22Rv1 (cell line): ENCODE measurements around the gene GATAD2A.

Source experiments
- H3K27ac ChIP-seq: fragments of 450-650 bp; 2 replicates; pipeline ENCODE4 v1.5.1; 2017
- ZFX ChIP-seq: fragments of 450-650 bp; IDR thresholded peaks from 2 replicates; pipeline ENCODE4 v1.6.1; 2017; ENCODE audit warnings: antibody characterized with exemption, borderline replicate concordance
- TF ChIP-seq, protein P1 (sequence below): fragments of 450-650 bp; IDR thresholded peaks from 2 replicates; pipeline ENCODE4 v1.5.1; 2017; ENCODE audit warnings: mild to moderate bottlenecking

The GATAD2A gene

DNA sequence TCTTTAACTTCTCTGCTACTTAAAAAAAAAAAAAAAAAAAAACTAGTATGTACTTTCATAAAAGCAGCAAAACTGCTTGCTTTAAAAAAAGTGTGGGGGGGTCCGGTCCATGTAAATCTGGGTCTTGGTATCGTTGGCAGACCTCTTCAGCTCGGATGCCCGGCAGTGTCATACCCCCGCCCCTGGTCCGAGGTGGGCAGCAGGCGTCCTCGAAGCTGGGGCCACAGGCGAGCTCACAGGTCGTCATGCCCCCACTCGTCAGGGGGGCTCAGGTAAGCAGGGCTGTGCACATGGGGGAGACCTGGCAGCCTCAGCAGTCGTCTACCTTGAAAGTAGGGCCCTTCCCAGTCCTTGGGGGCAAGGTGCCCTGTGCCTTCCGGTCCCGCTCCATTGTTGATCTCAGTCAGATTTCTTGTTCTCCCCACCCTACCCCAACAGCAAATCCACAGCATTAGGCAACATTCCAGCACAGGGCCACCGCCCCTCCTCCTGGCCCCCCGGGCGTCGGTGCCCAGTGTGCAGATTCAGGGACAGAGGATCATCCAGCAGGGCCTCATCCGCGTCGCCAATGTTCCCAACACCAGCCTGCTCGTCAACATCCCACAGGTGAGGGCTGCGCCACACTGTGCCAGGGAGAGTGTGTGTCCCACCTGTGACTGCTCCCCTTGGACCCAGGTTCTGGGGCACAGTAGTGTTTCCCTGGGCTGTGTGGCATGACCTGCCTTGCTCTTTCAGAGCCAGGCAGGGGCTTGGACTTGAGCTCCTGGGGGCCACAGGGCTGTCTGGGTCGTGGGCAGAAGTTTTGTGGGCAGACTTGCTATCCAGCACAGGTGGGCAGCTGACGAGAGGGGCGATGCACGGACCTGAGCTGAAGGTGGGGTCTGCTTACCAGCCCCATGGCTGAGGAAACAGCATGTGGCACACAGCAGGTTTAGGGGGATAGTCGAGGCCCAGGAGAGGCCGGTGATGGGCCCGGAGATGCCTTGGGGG is 90.4 kb downstream of the GATAD2A start:
- H3K27ac ChIP-seq = no peak overlapping the region
- TF ChIP-seq, protein P1, sequence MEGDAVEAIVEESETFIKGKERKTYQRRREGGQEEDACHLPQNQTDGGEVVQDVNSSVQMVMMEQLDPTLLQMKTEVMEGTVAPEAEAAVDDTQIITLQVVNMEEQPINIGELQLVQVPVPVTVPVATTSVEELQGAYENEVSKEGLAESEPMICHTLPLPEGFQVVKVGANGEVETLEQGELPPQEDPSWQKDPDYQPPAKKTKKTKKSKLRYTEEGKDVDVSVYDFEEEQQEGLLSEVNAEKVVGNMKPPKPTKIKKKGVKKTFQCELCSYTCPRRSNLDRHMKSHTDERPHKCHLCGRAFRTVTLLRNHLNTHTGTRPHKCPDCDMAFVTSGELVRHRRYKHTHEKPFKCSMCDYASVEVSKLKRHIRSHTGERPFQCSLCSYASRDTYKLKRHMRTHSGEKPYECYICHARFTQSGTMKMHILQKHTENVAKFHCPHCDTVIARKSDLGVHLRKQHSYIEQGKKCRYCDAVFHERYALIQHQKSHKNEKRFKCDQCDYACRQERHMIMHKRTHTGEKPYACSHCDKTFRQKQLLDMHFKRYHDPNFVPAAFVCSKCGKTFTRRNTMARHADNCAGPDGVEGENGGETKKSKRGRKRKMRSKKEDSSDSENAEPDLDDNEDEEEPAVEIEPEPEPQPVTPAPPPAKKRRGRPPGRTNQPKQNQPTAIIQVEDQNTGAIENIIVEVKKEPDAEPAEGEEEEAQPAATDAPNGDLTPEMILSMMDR = no peak
- no peak for TF ChIP-seq ZFX

DNA sequence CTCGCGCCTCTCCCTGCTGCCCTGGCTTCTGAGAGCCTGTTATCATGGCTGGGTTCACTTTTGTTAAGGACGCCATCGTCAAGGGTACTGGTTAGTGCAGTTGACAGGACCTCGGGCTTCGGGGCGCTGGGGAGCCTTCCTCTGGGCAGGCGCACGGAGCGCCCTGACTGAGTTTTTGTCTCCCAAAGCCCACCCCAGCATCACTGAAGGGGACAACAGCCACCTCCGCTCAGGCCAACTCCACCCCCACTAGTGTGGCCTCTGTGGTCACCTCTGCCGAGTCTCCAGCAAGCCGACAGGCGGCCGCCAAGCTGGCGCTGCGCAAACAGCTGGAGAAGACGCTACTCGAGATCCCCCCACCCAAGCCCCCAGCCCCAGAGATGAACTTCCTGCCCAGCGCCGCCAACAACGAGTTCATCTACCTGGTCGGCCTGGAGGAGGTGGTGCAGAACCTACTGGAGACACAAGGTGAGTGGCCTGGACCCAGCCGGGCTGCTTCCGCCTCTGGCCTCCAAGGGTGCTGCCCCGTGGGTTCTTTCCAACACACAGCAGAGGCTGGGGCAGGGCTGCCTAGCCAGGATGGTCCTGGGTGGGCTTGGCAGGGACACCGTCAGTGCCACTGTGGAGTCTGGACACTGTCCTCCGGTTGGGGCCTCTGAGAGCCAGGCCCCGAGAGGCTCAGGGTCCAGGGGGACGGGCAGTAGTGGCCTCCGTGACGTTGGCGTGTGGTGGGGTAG is 92.9 kb downstream of the GATAD2A start:
- TF ChIP-seq ZFX = no peak
- TF ChIP-seq, protein P1 = no peak
- H3K27ac ChIP-seq = no peak overlapping the region

DNA sequence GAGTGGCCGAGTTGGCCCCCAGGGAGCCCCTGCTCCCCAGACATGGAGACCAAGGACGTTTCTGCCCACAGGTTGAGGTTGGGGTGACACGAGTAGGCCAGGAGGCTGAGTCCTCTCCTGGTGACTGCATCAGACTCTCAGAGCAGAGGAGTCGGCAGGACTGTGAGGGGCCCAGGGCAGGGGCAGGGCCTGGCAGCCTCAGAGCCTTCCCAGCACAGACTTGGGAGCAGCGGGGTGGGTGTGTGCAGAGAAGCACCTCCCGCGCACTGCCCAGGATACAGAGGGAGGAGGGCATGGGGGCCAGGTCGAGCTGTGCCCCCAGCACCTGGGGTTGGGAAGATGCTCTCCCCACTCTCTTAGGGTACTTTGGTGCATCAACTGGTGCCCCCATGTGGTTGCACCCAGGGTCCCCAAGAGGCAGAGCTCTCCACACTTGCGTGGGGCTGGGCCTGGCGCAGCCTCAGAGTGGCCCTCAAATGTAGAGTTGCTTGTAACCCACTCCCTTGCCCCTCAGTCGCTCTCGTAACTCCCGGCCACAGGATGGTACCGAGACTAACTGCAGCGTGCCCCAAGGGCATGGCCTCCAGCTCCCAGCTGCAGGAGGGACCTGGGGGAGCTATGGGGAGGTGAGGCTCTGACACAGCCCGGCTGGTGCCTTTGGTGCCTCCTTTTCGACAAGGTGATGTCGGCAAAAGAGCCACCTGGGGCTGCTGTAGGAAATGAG is 94.0 kb downstream of the GATAD2A start:
- no peak overlapping the region for H3K27ac ChIP-seq
- TF ChIP-seq, protein P1 = no peak
- TF ChIP-seq ZFX = no peak

DNA sequence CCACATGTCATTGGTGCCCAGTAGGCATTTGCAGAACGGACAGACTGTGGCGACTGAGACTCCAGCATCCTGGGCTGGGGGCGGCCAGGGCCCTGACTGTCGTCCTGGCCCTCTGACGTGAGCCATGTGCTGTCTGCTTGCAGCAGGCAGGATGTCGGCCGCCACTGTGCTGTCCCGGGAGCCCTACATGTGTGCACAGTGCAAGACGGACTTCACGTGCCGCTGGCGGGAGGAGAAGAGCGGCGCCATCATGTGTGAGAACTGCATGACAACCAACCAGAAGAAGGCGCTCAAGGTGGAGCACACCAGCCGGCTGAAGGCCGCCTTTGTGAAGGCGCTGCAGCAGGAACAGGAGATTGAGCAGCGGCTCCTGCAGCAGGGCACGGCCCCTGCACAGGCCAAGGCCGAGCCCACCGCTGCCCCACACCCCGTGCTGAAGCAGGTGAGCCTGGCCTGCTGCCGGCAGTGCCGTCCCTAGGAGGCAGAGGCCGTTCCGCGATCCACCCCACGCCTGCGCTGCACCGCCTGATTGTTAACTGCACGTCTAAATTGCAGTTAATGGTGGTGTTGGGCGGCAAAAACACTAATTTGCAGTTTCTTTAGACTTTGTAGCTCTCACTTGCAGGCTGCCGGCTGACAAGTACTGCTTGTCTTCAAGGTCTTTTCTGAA is 95.6 kb downstream of the GATAD2A start:
- TF ChIP-seq ZFX = no peak
- TF ChIP-seq, protein P1 = no peak
- no peak overlapping the region for H3K27ac ChIP-seq

DNA sequence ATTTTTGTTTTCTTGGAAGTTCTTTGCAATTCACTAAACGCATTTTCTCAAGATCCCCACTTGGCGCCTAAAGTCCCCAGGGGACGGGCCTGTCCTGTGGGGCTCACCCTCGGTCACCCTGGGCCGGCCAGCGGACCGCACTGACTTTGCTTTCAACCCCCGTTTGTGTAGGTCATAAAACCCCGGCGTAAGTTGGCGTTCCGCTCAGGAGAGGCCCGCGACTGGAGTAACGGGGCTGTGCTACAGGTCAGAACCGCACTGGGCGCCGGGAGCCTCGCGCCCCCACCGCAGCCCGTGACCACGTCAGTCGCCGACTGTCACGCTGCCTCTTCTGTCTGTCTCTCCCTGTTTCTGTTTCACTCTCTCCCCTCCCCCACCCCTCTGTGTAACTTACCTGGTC is 96.3 kb downstream of the GATAD2A start:
- no peak overlapping the region for H3K27ac ChIP-seq
- no peak for TF ChIP-seq ZFX
- TF ChIP-seq, protein P1 = no peak

DNA sequence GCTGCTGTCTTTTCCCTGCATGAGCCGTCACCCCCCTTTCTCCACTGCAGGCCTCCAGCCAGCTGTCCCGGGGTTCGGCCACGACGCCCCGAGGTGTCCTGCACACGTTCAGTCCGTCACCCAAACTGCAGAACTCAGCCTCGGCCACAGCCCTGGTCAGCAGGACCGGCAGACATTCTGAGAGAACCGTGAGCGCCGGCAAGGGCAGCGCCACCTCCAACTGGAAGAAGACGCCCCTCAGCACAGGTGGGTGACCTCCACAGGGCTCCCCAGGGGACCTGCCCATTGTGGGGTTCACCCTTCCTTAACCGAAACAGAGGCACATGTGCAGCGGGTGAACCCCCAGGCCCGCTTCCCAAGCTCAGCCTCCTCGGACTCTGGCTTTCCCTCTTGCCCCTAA is 96.8 kb downstream of the GATAD2A start:
- TF ChIP-seq, protein P1 = no peak
- no peak for TF ChIP-seq ZFX

More for the DNA sequence above, 96.8 kb downstream of the GATAD2A start:
- no peak overlapping the region for H3K27ac ChIP-seq
